ENCODE data around the gene CHRDL2. TPM values are rescaled to one million over a fixed set of nuclear protein-coding genes. Genes with fewer than 3 reads are reported as not detected.

The CHRDL2 gene
- total RNA-seq, 1 donor from 2014 or later = not detected

DNA sequence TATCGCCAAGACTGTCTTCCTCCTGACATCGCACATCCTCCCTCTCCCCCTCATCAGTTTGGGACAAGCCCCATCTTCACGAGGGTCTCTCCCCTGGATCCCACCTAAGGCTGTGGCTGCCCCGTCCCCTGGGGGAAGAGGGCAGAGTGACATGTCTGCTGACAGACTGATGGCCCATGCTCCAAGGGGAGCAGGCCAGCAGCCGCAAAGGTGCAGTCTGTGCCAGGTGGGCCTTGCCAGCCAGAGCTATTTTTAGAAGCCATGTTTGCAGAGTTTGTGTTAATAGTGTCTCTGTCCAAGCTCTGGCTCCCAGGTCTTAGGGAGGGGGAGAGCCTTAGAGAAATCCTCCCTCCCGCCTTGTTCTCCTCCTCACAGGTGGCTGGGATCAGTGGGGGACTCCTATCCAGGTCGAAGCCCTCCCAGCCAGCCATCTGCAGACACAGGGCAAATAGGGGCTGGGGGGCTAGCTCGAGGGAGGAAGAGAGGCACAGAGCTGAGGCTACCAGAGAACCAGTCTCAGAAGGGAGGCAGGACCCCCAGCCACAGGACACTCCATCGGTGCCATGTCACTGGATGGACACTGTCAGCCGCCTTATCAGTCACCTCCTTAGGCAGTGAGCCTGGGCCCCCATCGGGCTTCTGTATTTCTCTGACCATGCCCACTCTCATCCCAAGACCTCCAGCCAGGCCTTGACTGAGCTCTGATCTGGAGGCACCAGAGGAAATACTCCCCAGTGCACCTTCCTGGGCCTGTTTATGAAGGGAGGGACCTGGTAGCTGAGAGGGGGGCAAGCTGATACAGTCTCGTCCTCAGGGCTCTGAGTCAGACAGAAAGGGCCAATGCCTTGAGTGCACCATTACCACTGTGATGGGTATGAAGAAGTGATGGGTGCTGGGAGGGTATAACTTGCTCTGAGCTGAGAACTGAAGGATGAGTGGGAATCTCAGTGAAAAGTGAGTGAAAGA lies 49.3 kb downstream of the CHRDL2 start:
- TF ChIP-seq, protein P1, sequence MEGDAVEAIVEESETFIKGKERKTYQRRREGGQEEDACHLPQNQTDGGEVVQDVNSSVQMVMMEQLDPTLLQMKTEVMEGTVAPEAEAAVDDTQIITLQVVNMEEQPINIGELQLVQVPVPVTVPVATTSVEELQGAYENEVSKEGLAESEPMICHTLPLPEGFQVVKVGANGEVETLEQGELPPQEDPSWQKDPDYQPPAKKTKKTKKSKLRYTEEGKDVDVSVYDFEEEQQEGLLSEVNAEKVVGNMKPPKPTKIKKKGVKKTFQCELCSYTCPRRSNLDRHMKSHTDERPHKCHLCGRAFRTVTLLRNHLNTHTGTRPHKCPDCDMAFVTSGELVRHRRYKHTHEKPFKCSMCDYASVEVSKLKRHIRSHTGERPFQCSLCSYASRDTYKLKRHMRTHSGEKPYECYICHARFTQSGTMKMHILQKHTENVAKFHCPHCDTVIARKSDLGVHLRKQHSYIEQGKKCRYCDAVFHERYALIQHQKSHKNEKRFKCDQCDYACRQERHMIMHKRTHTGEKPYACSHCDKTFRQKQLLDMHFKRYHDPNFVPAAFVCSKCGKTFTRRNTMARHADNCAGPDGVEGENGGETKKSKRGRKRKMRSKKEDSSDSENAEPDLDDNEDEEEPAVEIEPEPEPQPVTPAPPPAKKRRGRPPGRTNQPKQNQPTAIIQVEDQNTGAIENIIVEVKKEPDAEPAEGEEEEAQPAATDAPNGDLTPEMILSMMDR (IDR thresholded peaks at IDR 0.05; ENCODE audit: insufficient read depth, low read length, severe bottlenecking) = no peak
- peak; percentile 47 for FAIRE-seq
- DNase-seq (ENCODE audit: low read depth) = peak; percentile 35
- H3K27me3 ChIP-seq (ENCODE audit: control insufficient read depth, insufficient read depth, low read length) = no peaks in the 10 kb centered on the region
- H3K36me3 ChIP-seq (ENCODE audit: control insufficient read depth, insufficient read depth, low read length) = no peaks in the 10 kb centered on the region
- H3K4me3 ChIP-seq (ENCODE audit: low read depth, low read length) = no peak overlapping the region

DNA sequence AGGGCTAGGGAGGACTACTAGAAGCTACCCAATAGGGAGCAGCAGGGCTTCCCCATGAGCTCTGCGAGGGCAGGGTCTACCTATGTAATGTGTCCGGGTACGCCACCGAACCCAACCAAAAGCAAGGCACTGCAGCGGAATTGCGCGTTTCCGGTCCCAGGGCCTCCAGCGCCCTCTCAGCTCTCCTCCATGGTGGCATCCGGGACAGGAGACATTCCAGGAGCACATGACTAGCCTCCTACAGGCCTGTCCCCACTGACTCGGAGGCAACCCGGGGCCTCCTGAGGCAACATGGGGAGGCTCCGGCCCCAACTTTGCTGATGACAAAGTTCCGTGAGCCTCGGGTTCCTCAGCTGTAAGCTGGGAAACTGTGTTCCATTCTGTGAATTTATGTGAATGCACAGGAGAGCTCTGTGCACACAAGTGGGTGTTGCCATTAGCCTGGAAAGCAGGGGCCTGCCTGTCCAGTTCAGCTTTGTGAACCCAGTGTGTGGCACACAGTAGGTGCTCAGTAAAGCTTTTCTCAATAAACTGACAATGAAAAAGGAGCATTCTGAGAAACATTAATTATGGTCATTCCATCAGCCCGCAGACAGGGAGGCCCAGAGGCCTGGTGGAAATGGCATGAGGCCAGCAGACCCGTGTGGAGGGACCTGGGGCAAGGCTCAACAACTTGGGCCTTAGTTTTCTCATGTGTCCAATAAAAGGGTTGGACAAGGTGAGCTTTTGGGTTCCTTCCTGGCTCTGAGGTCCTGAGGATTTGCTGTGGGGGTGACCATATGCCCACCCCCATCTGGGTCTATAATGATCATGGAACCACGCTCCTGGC lies 50.3 kb downstream of the CHRDL2 start:
- FAIRE-seq (no peak), DNase-seq (ENCODE audit: low read depth) (no peak)
- TF ChIP-seq, protein P1 (IDR thresholded peaks at IDR 0.05; ENCODE audit: insufficient read depth, low read length, severe bottlenecking) = no peak
- Histone ChIP-seq H3K27me3 (ENCODE audit: control insufficient read depth, insufficient read depth, low read length) (no peaks in the 10 kb centered on the region), H3K36me3 (ENCODE audit: control insufficient read depth, insufficient read depth, low read length) (no peaks in the 10 kb centered on the region), H3K4me3 (ENCODE audit: low read depth, low read length) (no peak overlapping the region)

DNA sequence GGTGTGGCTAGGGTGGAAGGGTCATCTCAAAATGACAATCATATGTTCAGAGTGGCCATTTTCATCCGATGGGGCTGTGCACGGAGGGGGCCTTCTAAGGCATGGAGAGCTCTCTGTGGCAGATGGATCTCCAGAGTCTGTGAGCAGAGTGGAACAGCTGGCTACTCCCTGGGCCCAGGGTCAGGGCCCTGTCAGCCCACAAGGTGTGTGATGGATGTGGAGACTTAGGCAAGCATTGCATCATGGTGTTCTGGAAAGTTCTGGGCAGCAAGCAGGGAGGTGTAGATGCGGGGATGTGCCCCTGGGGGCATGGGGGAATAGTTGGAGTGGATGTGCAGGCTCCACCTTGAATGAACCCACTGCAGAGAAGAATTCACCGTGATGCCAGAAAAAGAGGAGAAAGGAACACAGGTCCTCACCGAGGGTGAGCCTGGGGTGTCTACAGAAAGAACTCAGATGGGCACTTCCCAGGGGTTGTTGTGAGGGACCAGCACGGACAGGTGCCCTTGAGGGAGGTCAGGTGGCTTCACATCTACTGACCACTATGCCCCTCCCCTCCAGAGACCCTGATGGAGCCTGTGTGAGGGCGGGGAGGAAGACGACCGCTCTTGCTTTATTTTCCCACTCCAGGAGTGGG lies 51.1 kb downstream of the CHRDL2 start:
- TF ChIP-seq, protein P1 (IDR thresholded peaks at IDR 0.05; ENCODE audit: insufficient read depth, low read length, severe bottlenecking) = no peak
- no peak for DNase-seq (ENCODE audit: low read depth)
- Histone ChIP-seq H3K27me3 (ENCODE audit: control insufficient read depth, insufficient read depth, low read length) (no peaks in the 10 kb centered on the region), H3K4me3 (ENCODE audit: low read depth, low read length) (no peak overlapping the region), H3K36me3 (ENCODE audit: control insufficient read depth, insufficient read depth, low read length) (no peaks in the 10 kb centered on the region)
- peak; percentile 60 for FAIRE-seq

DNA sequence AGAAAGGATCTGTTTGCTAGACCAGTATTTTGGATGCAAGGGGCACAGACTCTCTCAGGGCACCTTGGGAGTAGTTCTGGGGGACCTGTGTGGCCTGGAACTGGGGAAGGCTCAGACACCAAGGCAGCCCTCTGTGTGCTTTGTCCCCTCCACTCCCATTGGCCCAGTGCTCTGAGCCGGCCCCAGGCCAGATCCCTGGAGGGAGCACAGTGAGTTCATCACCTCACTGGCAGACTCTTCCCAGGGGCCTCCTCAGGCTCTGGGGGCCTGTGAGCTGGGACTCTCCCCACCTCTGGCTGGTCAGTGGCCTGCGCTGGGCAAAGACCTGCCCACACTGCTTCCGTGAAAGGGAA lies 51.7 kb downstream of the CHRDL2 start:
- Histone ChIP-seq H3K36me3 (ENCODE audit: control insufficient read depth, insufficient read depth, low read length) (no peaks in the 10 kb centered on the region), H3K4me3 (ENCODE audit: low read depth, low read length) (no peak overlapping the region), H3K27me3 (ENCODE audit: control insufficient read depth, insufficient read depth, low read length) (no peaks in the 10 kb centered on the region)
- FAIRE-seq (no peak), DNase-seq (ENCODE audit: low read depth) (no peak)
- TF ChIP-seq, protein P1 (IDR thresholded peaks at IDR 0.05; ENCODE audit: insufficient read depth, low read length, severe bottlenecking) = no peak

DNA sequence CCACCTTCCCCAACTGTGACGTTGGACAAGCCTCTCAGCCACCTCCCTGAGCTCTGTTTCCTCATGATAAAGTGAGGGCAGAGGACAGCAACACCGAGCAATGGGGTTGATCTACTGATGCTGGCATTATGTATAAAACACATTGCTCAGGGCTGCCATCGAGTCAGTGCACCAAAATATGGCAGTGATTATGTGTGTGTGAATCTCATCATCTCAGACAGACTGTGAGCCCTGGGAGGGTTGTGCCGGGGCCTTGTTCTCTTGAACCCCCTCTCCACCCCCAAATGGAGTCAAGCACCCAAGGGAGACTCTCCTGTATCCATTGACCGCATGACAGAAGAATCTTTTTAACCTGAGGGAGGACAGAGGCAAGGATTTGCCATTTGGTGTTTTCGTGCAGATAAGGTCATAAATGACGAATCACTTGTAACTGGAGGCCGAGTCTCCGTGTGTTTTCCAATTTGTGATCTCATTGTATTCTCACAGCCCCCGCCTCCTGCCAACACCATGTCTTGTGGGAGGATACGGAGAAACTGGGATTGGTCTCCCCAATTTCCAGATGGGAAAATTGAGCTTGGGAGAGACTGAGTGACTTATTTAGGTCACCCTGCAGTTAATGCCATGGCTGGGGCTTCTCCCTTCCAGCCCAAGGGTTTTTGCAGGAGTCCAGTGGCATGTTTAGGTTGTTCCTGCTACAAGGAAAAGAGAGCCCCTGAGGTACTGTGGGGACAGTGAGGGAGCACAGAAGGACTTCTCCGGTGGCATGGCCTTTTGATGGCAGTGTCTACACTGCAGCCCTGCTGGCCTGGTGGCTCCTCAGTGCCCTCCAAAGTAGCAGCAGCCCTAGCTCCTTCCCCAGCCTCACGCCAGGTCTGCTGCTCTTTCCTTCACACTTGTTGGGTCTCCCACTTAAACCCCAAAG lies 52.4 kb downstream of the CHRDL2 start:
- no peaks in the 10 kb centered on the region for H3K36me3 ChIP-seq (ENCODE audit: control insufficient read depth, insufficient read depth, low read length)
- H3K4me3 ChIP-seq (ENCODE audit: low read depth, low read length) = no peak overlapping the region
- no peaks in the 10 kb centered on the region for H3K27me3 ChIP-seq (ENCODE audit: control insufficient read depth, insufficient read depth, low read length)
- FAIRE-seq = no peak
- no peak for DNase-seq (ENCODE audit: low read depth)
- TF ChIP-seq, protein P1 (IDR thresholded peaks at IDR 0.05; ENCODE audit: insufficient read depth, low read length, severe bottlenecking) = no peak

Measured in bronchial epithelial cell (primary cell).